H1 (cell line): ENCODE measurements around the gene AKR7A2. TPM values are rescaled to one million over a fixed set of nuclear protein-coding genes. Genes with fewer than 3 reads are reported as not detected.

Experiments
- BRCA1 ChIP-seq: IDR thresholded peaks from 2 replicates; pipeline ENCODE4 v1.6.1; 2012; ENCODE audit warnings: low read depth, low read length, improper control_type of control experiment
- EP300 ChIP-seq, 2 experiments: IDR thresholded peaks; 1 replicate in 1 of 2; 2 replicates in 1 of 2; pipeline ENCODE4 v1.6.1; 2011 to 2012; ENCODE audit warnings: low read depth in 2 of 2, low read length in 2 of 2, mild to moderate bottlenecking in 2 of 2, borderline replicate concordance in 1 of 2, inconsistent platforms in 1 of 2, moderate library complexity in 1 of 2
- HDAC6 ChIP-seq: IDR thresholded peaks from one replicate; pipeline ENCODE4 v1.7.1; 2012; ENCODE audit warnings: low read depth, mild to moderate bottlenecking, inconsistent platforms, low read length, moderate library complexity
- KDM4A ChIP-seq: IDR thresholded peaks from one replicate; pipeline ENCODE4 v1.7.1; 2012; ENCODE audit warnings: low read depth, mild to moderate bottlenecking, moderate library complexity, low read length, inconsistent platforms; ENCODE audit not compliant: severe bottlenecking
- RFX5 ChIP-seq: IDR thresholded peaks from 2 replicates; pipeline ENCODE4 v1.6.1; 2011; ENCODE audit warnings: low read depth, low read length, improper control_type of control experiment, borderline replicate concordance
- SIN3A ChIP-seq, 2 experiments: IDR thresholded peaks in 1 of 2; conservative IDR thresholded peaks in 1 of 2; 2 replicates each; pipeline ENCODE4 v1.6.1; 2011 to 2012; ENCODE audit warnings: low read length in 2 of 2, improper control_type of control experiment in 1 of 2, low read depth in 1 of 2, mild to moderate bottlenecking in 1 of 2
- SP1 ChIP-seq: IDR thresholded peaks from 2 replicates; pipeline ENCODE4 v1.6.1; 2011; ENCODE audit warnings: low read depth, low read length
- SRF ChIP-seq: IDR thresholded peaks from 2 replicates; pipeline ENCODE4 v1.6.1; 2011; ENCODE audit warnings: mild to moderate bottlenecking, low read depth, low read length, moderate library complexity
- TAF7 ChIP-seq: optimal IDR thresholded peaks from 2 replicates; pipeline ENCODE3; 2011; ENCODE audit warnings: low read depth, mild to moderate bottlenecking, inconsistent platforms, low read length, moderate library complexity, borderline replicate concordance
- polyA plus RNA-seq, 7 experiments: library from polyadenylated mRNA; depleted of rRNA in 3 of 7; stranded (reverse) in 5 of 7; unstranded in 2 of 7; fragments of >200 nt in 5 of 7; fragments of 200-250 nt in 2 of 7; gene quantifications; 1 replicate in 5 of 7; 2 replicates in 1 of 7; 4 replicates in 1 of 7; pipeline versions ENCODE4 v1.2.1 to v1.2.3, GENCODE V29; 2011 to 2013; ENCODE audit warnings: missing spikeins in 2 of 7, mixed read lengths in 2 of 7
- total RNA-seq: library from RNA; stranded (reverse); fragmentation: NEBNext Ultra II Directional; extraction: Animal tissue kit (Norgen Biotek cat#: 25700); gene quantifications from 2 replicates; pipeline ENCODE4 v1.2.1, GENCODE V29; 2021

The AKR7A2 gene
- total and polyA plus RNA-seq, 2 of the 8 experiments (the other 6 are each of a cell fraction or from before 2014, with no cell fraction given) = 32.0 to 48.3 TPM

DNA sequence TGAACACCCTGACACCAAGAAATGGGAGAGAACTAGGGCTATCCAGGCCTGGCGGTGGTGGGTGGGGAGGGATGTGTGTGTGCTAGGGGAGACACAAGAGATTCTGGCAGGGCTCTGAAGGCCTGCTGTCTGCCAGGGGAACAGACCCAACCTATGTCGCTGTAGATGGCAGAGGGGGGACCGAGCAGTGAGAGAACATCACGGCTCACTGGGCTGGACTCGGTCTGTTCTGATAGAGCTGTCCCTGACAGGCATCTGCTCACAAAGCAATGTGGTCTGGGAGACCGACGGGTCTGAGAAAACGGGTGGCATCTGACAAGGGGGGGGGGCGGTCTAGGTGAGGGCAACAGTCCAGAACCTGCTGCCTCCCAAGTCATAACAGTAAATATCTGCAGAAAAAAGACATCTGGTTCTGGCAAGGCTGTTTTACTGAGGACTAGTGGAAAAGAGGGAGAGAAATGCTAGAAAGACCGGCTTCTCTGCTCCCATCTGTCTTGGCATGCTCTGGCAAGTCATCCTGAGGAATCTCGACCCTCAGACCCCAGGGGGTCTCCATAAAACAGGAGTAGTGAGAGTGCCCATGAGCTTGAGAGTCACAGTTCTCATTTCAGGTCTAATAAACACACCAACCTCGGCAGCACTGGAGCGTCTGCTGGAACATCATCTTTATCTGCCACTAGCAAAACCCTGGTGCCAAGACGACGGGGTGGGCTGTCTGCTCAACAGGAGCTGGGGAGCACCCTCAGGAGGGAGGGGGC is 36.7 kb upstream of the AKR7A2 start (continued):
- TF ChIP-seq RFX5 (no peak), KDM4A (no peak), SIN3A (conservative IDR thresholded peaks at IDR 0.05 in 1 of 2, IDR thresholded peaks at IDR 0.05 in 1 of 2; ENCODE audit: low read depth in 1 of 2, low read length in 2 of 2) (no peak), SP1 (no peak), BRCA1 (no peak), SRF (no peak), EP300 (IDR thresholded peaks at IDR 0.05; ENCODE audit: borderline replicate concordance in 1 of 2, low read depth in 2 of 2, low read length in 2 of 2) (no peak), HDAC6 (no peak), TAF7 (no peak)
